ENCODE measurements around the gene KCTD20.

KCTD20 gene

DNA sequence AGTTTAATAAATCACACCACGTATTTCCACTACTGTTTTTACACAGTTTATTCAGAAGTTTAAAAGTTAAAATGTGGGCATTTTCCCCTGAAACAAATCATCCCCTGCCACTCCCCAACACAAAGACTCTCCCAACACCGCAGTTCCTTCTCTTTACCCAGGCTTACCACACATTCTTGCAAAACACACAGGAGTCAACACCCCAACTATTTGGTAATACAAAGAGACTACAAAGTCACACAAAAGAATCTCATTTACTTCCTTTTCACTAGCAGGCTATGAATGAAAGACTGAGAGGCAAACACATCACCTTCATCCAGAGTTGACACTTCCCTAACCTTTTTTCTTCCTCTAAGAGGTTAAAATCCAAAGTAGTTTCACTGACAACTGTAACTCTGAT is 51.1 kb downstream of the KCTD20 start:
- DNase-seq (ENCODE audit: low read depth, low spot score): peak; percentile 51

DNA sequence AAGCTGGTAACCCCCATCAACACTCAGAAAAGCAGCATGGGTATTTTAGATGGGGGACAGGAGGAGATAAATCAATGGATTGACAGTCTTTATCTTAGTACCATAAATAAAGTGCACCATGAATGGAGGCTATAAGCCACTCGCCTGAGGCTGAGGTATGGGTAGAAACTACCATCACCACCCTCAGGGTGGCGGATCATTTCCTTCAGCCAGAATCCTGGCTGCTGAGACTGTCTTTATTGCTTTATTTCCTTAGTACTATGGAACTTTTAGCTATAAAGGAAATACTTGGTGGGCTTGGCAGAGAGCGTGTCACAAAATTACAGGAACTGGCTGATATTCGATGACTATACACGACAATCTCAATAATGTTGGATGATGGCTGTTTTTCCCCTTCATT is 52.3 kb downstream of the KCTD20 start:
- DNase-seq (ENCODE audit: low read depth, low spot score): no peak

DNA sequence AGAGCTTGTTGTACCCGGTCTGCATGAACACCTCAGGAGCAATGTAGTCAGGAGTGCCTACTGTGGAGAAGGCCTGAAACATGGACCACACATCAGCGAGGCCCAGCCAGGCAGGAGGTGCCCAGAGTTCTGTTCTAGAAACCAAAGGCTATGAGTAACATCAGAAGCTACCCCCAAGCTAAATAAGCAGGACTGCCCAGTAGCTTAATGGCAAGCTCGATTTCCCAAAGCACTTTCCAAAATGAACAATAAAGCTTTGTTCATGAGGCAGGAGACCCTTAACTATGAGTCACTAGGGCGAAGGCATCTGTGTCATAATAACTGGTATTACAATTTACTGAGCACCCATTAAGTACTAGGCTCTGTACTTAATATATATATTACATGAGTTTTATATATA is 57.1 kb downstream of the KCTD20 start:
- DNase-seq (ENCODE audit: low read depth, low spot score): no peak

DNA sequence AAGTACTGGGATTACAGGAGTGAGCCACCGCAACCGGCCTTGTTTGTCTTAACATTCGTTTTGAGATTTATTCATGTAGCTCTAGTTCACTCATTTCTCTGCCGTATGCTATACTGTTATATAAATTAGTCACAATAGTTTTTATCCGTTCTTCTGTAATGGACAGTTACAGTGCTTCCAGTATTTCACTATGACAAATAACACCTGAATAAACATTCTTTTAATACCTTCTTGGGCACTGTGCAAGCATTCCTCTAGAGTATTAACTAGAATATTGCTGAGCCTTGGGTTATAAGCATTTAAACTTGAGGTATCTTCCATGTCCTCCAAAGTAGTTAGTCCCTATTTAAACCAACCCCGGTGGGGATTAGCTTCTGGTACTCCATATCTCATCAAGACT is 58.9 kb downstream of the KCTD20 start:
- DNase-seq (ENCODE audit: low read depth, low spot score): no peak

DNA sequence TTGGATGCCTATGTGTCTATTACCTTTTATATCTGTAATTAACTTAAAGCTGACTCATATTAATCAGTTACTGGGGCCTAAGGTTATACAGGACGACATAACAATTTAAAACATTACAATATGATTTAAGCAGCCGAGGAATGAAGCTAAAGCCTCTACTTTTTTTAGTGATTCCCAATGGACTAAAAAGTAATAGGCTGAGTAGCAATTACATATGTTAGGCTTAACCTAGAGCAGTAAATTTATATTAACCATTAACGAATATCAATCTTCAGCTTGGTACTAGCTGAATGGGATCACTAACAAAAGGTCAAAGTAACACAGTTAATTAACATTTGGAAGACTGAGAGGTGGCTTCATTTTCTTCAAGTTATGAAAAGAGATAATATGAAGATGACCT is 61.4 kb downstream of the KCTD20 start:
- no peak for DNase-seq (ENCODE audit: low read depth, low spot score)

DNA sequence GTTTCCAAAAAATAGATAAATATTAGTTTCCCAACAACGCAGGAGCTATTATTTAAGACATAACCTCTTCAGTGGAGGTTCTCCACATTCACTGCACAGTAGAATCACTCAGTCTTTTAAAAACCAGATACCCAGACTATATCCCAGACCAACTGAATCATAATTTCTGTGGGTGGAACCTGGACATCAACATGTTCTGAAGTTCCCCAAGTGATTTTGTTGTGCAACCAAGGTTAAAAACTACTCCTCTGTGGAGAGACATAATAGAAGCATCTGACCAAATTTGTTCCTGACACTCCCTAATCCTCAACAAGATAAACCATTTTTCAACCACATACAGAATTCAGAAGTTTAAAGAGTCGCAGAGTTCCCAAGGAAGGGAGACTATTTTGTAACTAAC is 62.2 kb downstream of the KCTD20 start:
- DNase-seq (ENCODE audit: low read depth, low spot score): no peak

DNA sequence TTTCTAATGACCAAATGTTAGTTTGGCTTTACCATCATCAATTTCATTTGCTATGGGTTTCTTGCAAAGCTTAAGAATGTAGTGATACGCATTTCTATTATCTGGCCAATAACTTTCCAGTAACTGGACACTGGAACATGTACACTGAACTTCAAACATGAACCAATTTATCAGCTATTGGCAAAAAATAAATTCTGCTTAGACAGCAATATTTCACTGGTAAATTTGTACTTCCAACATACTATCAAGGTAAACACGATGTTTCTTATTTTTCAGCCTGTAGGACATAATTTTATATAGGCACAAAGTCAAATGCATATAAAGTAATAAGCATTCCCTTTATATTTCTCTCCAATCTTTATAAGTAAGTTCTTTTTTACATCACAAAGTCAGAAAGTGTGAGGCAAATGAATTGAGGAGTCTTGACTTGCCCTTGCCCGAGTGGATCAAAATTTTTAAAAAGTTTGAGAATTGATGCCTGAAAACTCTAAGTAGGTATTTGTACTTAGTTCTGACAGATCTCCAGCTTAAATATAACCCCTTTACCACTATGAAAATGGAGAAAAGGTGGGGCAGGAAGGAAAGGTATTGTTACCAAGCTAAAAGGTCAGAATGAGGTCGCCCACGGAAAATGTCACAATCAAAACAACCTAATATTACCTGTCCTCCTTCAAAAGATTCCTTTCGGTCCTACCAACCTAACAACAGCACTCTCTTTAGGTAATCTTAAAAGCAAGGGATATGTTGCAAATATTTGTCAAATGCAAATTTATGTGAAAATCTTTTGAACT is 63.1 kb downstream of the KCTD20 start:
- DNase-seq (ENCODE audit: low read depth, low spot score): no peak

DNA sequence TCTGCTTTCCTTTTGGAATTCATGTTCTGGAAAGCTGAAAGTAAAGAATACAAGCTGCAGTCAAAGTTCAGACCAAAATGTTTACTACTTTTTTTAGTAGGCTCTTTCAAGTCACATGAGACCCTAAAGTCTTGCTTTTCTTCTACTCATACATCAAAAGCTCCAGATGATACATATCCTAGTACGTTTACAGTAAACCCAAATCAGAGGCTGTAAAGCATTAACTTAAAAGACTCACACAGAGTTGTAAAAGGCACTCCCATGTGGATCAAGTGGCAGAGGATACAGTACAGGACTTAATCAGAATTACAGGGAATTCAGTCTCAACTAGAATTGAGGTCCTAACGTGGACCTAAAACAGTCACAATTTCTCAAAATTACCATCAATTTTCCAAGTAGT is 63.8 kb downstream of the KCTD20 start:
- no peak for DNase-seq (ENCODE audit: low read depth, low spot score)

DNA sequence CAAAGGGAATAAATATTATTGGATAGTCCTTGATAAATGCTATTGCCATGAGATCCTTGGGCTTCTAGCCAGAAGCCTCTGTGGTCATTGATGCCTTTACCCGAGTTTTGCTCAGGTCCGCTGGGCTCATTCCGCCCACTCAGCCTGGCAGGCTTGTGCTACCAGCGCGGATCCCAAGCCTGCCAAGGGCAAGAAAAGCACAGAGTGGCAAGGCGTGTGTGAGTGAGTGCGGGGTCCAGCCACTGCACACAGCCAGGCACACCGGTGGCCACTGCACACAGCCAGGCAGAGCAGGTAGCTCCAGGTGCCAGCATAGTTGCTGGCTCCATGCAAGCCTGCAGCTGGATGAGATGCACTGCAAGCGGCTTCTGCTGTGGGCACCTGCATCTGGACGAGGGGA is 65.7 kb downstream of the KCTD20 start:
- no peak for DNase-seq (ENCODE audit: low read depth, low spot score)

DNA sequence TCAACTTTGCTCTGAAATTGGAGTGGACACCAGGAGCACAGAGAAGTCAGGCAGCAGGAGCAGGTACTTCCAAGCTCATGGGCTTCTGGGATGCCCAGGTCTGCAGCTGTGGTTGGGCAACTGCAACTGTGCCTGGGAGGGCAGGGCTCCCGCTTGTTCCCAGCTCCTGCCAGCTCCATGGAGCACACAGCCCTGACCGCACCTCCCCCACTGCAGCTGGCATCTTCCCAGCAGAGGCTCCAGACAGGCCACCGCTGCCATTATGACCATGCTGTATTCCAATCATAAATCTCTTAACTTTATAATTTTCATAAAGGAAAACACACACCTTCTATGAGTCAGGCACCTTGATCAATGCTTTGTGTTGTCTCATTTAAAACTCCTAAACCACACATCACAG is 67.6 kb downstream of the KCTD20 start:
- no peak for DNase-seq (ENCODE audit: low read depth, low spot score)

DNA sequence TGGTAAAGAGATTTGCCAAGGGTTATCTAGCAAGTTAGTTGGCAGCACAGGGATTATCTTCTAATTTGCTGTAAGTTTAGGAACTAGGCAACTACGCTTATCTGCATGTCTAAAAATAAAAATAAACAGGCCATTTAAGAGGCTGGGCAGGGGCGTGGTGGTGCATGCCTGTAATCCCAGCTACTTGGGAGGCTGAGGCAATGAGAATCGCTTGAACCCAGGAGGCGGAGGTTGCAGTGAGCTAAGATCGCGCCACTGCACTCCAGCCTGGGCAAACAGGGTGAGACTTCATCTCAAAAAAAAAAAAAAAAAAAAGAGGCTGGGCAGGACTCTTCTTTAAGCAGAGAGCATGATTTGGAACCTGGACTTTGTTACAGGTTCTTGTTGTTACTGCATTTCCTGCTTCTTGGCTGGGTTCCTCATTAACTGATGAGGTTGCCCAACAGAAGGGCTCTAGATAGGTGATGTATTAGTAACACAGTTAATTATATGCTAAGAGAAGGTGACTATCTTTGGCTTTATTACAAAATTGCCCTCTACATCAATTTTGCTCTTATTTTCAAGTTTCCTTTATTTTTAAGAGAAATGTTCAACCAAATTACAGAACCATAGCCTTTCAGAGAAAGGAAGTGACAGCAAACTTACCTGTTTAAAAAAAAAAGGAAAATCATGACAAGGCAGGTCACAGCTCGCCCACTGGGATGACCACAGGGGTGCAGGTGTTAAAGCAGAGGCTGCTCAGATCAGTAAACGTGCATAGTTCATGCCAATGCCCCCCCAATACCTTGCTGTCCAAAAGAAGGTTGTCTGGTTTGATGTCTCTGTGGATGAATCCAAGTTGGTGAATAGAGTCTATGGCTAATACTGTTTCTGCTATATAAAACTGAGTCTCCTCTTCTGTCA is 72.0 kb downstream of the KCTD20 start:
- DNase-seq (ENCODE audit: low read depth, low spot score): no peak

DNA sequence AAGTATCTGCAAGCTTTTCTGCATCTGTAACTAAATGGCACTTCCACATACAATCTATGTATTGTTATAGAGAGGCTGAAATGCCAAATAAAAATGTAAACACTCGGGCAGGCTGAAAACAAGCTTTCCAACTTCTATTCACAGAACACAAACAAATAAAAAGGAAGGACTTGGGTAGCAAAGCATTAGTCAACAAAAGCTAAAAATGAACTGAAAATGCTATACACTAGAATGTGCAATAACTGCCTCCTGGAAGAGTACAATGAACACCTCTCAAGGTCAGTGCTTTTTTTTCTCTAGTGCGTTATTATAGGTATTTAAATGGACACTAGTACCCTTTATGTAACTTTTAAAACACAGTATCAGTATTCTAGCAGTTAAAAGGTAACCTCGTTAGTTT is 73.0 kb downstream of the KCTD20 start:
- no peak for DNase-seq (ENCODE audit: low read depth, low spot score)

DNA sequence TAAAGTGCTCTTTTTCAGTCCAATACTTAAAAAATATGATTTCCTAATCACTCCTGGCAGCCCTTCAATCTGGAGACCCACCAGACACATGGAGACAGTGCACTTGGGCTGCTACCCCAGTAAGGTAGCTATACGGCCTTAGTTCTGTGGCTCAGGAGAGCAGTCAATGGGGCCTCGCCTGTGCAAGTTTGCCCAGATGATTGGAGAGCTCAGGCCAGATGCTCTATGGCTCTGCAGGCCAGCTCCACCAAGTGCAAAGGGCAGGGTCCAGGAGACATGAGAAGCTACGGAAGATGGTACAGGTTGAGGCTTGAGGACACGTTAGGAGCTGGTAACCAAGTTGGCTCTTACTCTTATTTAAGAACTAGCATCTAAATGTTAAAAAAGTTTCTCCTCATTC is 73.8 kb downstream of the KCTD20 start:
- no peak for DNase-seq (ENCODE audit: low read depth, low spot score)

DNA sequence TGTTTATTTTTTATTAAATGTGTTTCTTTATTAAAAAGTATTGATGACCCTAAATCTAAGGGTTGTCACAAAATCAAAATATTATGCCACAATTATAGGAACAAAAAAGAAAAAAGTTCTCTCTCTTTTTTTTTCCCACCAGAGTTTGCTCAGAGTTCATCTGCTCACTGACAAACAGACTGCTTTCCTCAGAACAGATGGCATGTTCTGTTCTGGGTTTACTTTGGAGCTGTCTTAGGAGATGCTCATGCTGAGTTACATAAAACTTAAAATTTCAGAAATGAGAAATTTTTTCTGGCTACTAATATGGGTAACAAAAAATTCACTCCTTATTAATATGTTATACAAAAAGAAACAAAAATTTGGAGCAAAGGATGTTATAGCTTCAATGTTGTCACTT is 74.2 kb downstream of the KCTD20 start:
- DNase-seq (ENCODE audit: low read depth, low spot score): no peak

DNA sequence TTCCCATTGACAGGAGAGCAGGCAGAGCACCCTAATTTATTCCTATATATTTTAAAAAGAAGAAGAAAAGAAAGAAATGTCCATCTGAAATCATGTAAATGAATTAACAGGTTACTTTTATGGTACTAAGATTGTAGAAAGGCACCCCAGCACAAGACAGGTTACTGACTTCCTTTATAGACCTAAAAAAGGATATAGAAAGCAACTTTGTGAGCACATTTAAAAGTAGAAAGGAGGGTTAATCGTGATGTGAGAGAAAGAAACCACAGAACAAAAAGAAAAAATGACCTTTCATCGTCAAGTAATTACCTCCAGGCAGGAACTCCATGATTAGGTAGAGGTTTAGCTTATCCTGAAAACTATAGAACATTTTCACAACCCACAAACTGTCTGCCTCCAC is 74.6 kb downstream of the KCTD20 start:
- DNase-seq (ENCODE audit: low read depth, low spot score): no peak

DNA sequence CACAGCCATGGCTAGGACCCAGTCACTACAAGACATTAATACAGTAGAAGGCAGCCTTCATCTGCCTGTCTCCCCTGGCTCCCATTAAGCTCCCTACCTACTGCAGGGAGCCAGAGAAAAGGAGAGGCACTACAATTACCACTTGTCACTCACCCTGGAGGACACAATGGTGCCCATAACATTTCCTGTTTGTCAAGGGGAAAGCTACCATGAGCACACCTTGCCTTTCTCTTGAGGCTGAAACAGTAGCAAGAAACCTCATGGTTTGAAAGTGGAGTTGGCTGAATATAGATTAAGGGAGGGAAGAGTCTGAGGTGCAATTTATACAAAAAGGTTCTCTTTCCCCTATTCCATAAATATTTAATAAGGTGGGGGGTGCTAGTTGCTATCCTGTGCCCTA is 76.6 kb downstream of the KCTD20 start:
- DNase-seq (ENCODE audit: low read depth, low spot score): no peak

DNA sequence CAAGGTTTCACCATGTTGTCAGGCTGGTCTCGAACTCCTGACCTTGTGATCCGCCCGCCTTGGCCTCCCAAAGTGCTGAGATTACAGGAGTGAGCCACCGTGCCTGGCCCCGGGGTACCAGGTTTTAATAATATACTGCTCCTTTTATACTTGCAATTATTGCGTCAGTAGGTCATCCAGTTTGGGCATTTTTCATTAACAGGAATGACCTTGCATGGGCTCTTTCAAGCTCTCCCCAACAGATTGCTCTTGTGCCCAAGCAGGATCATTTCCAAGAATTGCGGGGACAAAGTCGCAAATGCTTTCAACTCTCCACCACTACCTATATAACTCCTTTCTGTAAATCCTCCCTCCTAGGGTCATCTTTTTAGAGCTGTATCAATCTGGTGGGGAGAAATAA is 80.7 kb downstream of the KCTD20 start:
- no peak for DNase-seq (ENCODE audit: low read depth, low spot score)

DNA sequence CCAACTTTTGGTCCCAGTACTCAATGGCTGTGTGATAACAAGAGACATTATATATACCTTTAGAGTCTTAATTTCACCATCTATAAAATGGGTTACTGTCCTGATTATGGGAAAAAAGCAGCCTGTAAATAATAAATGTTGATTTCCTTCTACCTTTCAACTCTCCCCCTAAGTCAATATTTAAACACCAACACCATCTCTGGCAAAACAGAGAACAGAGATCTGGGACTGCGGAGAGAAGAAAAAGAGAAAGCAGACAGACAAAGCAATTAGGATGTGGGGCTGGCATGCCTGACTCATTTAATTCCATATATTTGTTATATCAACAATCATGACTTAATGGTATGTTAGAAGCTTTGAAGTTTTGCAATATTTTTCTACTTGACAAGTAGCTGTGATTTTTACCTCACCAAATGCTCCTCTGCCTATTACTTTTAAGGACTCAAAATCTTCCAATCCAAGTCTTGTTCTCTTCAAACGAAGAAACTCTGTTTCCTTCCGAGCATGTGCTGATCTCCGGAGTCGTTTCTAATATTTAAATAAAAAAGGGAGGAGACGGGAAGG is 81.2 kb downstream of the KCTD20 start:
- DNase-seq (ENCODE audit: low read depth, low spot score): no peak

DNA sequence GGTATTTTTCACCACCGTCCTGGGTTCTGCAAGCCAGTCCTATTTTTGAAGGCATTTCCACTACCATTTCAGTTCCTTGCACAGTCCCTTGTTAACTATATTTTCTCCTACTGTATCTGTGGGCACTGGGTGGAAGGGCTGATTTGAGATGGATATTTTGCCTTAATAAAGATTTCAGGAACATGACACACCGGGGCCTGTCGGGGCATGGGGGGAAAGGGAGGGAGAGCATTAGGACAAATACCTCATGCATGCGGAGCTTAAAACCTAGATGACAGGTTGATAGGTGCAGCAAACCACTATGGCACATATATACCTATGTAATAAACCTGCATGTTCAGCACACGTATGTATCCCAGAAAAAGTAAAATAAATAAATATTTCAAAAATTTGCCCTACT is 82.1 kb downstream of the KCTD20 start:
- DNase-seq (ENCODE audit: low read depth, low spot score): no peak

DNA sequence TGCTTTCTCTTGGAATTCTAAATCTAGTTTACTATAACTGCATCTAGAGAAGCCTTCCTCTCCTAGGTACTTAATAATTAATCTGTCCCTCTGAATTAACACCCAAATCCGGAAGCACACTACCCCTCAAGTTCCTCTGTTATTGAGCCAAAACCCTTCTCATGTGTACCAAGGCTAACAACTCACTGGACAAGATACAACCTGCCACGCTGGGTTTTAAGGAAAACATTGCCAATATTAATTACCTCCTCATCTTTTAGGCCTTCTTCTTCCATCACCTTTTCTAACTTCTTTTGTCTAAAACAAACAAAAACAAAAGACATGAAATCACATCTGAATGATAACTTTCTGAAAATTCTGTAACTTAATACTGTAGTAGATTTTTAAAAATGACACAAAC is 82.5 kb downstream of the KCTD20 start:
- DNase-seq (ENCODE audit: low read depth, low spot score): no peak

DNA sequence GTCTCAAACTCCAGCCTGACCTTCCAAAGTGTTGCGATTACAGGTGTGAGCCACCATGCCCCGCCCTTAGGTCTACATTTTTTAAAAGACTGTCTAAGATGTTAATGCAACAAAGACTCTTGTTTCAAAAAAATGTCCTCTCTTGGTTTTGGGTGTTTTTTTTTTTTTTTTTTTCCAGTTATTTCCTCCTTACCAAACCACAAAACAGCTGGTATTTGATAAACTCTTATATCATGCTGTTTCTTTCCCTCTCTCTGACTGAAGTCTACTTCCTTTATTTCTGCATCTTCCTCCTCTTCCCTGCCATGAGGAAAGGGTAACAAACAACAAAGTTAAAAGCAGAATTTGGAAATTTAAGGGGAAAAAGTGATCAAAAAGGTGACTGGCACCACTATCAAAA is 83.3 kb downstream of the KCTD20 start:
- no peak for DNase-seq (ENCODE audit: low read depth, low spot score)

DNA sequence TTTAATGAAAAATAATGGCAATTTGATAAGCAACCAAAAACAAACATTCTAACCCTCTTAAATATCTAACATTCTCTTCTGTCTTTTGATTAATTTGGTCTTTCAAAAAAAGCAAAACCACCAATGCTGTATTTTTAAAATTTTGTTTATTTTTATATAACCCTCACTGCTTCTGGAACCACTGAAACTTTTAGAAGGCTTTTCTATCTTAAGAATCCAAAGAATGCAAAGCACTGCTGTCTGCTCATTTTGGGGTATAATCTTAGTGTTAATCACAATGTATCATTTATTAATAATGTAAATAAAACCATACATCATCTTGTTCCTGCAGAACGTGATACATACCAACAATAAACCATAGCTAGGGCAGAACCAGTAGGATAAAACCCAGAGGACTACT is 90.5 kb downstream of the KCTD20 start:
- DNase-seq (ENCODE audit: low read depth, low spot score): no peak

All from astrocyte of the hippocampus (primary cell).